Activated naive CD4-positive, alpha-beta T cell treated with anti-CD3 and anti-CD28 coated beads, Interleukin-2, amount 50 U/mL, for 24 hours (primary cell): Measurements from ENCODE around the gene DTX4.

Experiments
- H3K27ac Mint-ChIP-seq: one replicate; pipeline ENCODE4 v1.8.0; 2021; ENCODE audit warnings: mild to moderate bottlenecking, mixed read lengths
- H3K27me3 Mint-ChIP-seq: one replicate; pipeline ENCODE4 v1.8.0; 2021; ENCODE audit warnings: mixed read lengths
- H3K36me3 Mint-ChIP-seq: one replicate; pipeline ENCODE4 v1.8.0; 2021; ENCODE audit warnings: mixed read lengths
- H3K4me1 Mint-ChIP-seq: one replicate; pipeline ENCODE4 v1.8.0; 2021; ENCODE audit warnings: mixed read lengths
- H3K4me3 Mint-ChIP-seq: one replicate; pipeline ENCODE4 v1.8.0; 2021; ENCODE audit warnings: mild to moderate bottlenecking, mixed read lengths
- H3K9me3 Mint-ChIP-seq: one replicate; pipeline ENCODE4 v1.8.0; 2021; ENCODE audit warnings: mixed read lengths

DTX4 gene

DNA sequence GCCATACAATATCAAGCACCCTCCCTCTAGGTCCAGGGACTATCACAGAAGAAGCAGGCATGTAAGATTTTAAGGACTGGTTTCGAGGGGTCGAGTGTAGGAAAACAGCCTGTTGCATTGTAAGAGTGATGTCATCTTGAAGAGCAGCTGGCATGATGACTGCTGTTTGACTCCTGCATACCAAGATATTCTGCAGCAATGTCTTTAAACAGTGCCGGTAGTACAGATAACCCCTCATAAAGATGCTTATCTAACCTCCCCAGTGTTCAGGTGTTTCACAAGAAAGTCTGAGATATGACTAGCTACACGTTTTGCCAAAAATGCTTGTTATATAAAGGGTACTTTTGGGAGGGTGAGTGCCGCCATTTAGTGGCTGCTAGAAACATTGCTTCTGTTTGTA is 17.3 kb upstream of the DTX4 start:
- Mint-ChIP-seq H3K9me3 (no peaks in the 10 kb centered on the region), H3K4me1 (peaks cover 20% of the 10 kb centered on the region), H3K27ac (no peak overlapping the region), H3K36me3 (peaks cover 1% of the 10 kb centered on the region), H3K27me3 (no peaks in the 10 kb centered on the region), H3K4me3 (no peak overlapping the region)

DNA sequence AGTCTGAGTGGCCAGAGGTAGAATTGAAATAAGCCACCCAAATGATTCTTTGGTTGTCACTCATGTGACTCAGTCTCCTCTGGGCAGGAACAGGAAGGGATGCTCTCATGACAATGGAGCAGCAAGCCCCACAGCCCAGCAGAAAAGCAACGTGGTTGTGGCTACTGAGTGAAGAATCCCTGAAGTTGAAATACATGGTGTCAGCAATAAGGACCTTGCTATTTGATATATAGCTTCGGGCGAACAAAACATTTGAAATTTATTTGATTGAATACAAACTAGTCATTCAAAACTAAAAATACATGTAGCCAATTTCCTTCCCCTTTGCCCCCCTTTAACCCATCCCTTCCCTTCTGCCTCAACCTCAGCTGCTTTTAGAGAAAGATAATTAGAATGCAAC is 14.5 kb upstream of the DTX4 start:
- Mint-ChIP-seq H3K27me3 (peaks cover 8% of the 10 kb centered on the region), H3K27ac (no peak overlapping the region), H3K4me3 (no peak overlapping the region), H3K36me3 (peaks cover 1% of the 10 kb centered on the region), H3K9me3 (no peaks in the 10 kb centered on the region), H3K4me1 (peaks cover 10% of the 10 kb centered on the region)

DNA sequence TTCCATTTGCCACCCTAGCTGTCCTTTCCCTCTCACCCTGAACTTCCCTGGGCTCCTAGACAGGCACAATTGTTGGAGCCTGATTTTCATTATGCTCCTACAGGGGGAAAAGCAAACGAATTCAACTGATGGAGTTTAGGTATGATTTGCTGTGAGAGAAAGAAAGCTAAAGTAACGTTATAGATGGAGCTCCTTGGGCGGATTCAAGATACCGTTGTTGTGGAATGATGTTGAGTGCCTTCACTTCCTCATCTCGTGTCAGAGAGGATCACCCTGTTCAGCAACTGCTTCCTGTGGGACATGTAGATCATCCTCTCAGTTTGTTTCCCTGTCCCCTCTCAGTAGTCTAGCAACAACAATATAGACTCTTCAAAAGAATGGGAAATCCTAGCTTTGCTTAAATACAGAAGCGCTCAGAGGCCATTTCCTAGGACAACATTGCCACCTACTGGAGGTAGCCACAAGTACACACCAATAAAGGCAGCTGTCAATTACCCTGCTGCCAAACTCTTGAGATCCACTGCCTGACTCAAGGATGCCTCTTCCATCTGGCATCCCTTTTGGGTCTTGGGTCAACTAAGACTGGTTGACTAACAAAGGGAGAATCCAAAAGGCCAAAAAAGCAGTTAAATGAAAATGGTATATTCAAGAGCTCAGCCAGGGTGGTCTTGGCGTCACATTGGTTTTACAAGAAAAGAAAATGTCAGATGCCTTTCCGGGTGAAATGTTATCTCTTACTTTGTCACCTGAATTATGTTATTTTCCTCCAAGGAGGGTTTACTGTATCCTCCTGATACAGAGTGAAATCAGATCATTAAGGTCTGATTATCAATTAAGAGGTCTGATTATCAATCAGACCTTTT is 13.5 kb upstream of the DTX4 start:
- peak overlapping the region; percentile 10 for H3K27ac Mint-ChIP-seq

DNA sequence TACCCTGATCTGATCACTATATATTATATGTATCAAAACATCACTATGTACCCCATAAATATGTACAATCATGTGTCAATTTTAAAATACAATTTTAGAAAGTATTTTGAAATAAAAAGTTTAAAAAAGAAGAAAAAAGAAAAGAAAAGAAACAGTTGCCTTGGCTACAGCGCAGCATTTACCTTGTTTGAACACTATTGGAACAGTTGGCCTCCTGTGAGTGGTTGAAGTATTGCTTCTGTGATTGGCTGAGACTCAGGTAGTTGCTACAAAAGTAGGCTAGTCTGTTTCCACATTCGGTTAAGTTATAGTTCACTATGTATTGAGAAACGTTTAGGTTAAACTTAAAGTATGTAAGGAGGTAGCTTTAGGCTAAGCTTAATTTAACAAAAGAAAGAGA is 7.9 kb upstream of the DTX4 start:
- Mint-ChIP-seq H3K27ac (no peak overlapping the region), H3K4me3 (no peak overlapping the region), H3K9me3 (no peaks in the 10 kb centered on the region), H3K4me1 (no peaks in the 10 kb centered on the region), H3K36me3 (no peaks in the 10 kb centered on the region), H3K27me3 (peaks cover 14% of the 10 kb centered on the region)

More for the DNA sequence above, 13.5 kb upstream of the DTX4 start:
- H3K4me1 Mint-ChIP-seq: peaks cover 5% of the 10 kb centered on the region
- H3K4me3 Mint-ChIP-seq: no peak overlapping the region
- no peaks in the 10 kb centered on the region for H3K9me3 Mint-ChIP-seq
- peaks cover 8% of the 10 kb centered on the region for H3K27me3 Mint-ChIP-seq
- no peaks in the 10 kb centered on the region for H3K36me3 Mint-ChIP-seq

GRCh38 chr11:59172345-59173079 is 580 bp downstream of the DTX4 start:
- Mint-ChIP-seq H3K27me3 (peaks cover 6% of the 10 kb centered on the region), H3K27ac (no peak overlapping the region), H3K4me3 (peak overlapping the region; percentile 87), H3K4me1 (peaks cover 13% of the 10 kb centered on the region), H3K9me3 (no peaks in the 10 kb centered on the region), H3K36me3 (no peaks in the 10 kb centered on the region)

DNA sequence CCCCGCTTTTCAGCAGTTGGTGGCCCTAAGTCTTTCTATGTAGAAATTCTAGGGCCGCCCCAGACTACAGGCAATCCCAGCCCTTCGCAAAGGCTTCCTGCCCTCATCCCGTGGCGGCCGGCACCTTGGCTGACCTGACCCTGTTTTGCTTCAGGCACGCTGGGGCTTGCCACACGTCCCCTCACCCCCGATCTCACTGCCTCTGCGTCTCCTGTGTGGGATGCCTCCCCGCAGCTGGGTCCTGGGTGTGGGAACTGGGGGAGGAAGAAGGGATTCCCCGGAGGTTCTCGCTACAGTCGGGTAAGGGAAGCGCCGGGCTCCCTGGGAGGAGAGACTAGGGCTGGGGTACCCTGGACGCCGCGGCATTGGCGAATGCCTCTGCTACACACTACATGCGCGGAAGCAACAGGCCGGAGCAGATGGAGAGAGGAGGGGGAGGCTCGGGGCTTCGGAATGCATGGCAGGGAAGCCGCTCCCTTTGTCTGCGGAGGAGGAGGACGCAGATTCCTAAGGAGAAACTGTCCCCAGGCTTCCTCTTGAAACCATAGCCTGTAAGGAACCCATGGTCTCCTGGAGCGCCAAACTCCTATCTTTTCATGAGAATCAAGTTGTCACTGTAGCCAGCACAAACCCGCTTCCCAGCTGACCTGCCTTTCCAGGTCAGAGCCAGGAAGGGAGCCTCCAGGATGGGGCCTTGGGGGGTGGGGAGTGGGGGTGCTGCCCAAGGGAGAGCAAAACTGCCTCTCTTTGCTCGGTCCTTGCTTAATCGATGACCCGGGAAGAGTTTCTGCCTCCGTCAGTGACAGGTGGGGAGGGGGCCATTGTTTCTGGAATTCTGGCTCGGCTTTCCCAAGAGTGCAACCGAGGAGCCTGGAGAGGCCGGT is 1.4 kb downstream of the DTX4 start:
- Mint-ChIP-seq H3K4me3 (peak overlapping the region; percentile 87), H3K36me3 (no peaks in the 10 kb centered on the region), H3K27me3 (peaks cover 6% of the 10 kb centered on the region)

GRCh38 chr11:59173964-59174663 is 2.2 kb downstream of the DTX4 start:
- no peak overlapping the region for H3K4me3 Mint-ChIP-seq

More for the DNA sequence above, 1.4 kb downstream of the DTX4 start:
- no peaks in the 10 kb centered on the region for H3K9me3 Mint-ChIP-seq
- no peak overlapping the region for H3K27ac Mint-ChIP-seq
- peaks cover 13% of the 10 kb centered on the region for H3K4me1 Mint-ChIP-seq

GRCh38 chr11:59174664-59175033 is 2.7 kb downstream of the DTX4 start:
- H3K4me1 Mint-ChIP-seq: peaks cover 13% of the 10 kb centered on the region
- H3K9me3 Mint-ChIP-seq: no peaks in the 10 kb centered on the region
- H3K4me3 Mint-ChIP-seq: no peak overlapping the region
- H3K27me3 Mint-ChIP-seq: peaks cover 6% of the 10 kb centered on the region
- H3K27ac Mint-ChIP-seq: no peak overlapping the region
- H3K36me3 Mint-ChIP-seq: no peaks in the 10 kb centered on the region

More at GRCh38 chr11:59173964-59174663, 2.2 kb downstream of the DTX4 start:
- Mint-ChIP-seq H3K27me3 (peaks cover 6% of the 10 kb centered on the region), H3K9me3 (no peaks in the 10 kb centered on the region), H3K27ac (no peak overlapping the region), H3K36me3 (no peaks in the 10 kb centered on the region), H3K4me1 (peaks cover 13% of the 10 kb centered on the region)

GRCh38 chr11:59175091-59175501 is 3.2 kb downstream of the DTX4 start:
- Mint-ChIP-seq H3K4me1 (peaks cover 13% of the 10 kb centered on the region), H3K9me3 (no peaks in the 10 kb centered on the region), H3K4me3 (no peak overlapping the region), H3K36me3 (no peaks in the 10 kb centered on the region), H3K27me3 (peaks cover 6% of the 10 kb centered on the region), H3K27ac (no peak overlapping the region)

DNA sequence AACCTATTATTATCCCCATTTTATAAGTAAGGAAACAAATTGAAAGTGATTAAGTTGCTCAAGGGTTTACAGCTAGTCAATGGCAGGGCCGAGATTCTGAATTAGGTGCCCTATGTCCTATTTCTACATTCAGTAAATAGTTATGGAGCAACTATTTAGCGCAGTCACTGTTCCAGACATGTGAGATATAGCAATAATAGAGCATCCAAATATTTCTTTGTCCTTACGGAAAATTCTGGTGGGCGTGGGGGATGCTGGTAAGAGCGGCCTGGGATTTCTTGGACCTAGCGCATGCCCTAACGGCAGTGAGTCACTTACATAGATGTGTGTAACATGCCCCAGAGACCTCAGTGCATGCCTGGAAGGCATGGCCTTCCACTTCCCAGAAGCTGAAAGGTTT is 4.4 kb downstream of the DTX4 start:
- Mint-ChIP-seq H3K27ac (no peak overlapping the region), H3K4me3 (no peak overlapping the region), H3K27me3 (peaks cover 6% of the 10 kb centered on the region), H3K36me3 (no peaks in the 10 kb centered on the region), H3K4me1 (peaks cover 13% of the 10 kb centered on the region), H3K9me3 (no peaks in the 10 kb centered on the region)

GRCh38 chr11:59178402-59178801 is 6.5 kb downstream of the DTX4 start:
- no peaks in the 10 kb centered on the region for H3K36me3 Mint-ChIP-seq
- H3K4me1 Mint-ChIP-seq: peaks cover 5% of the 10 kb centered on the region
- no peak overlapping the region for H3K27ac Mint-ChIP-seq
- H3K27me3 Mint-ChIP-seq: no peaks in the 10 kb centered on the region
- H3K4me3 Mint-ChIP-seq: no peak overlapping the region
- H3K9me3 Mint-ChIP-seq: no peaks in the 10 kb centered on the region

- H3K9me3 Mint-ChIP-seq: no peaks in the 10 kb centered on the region
- H3K4me3 Mint-ChIP-seq: no peak overlapping the region
Observed at GRCh38 chr11:59179121-59179520, 7.2 kb downstream of the DTX4 start.

GRCh38 chr11:59180168-59180776 is 8.3 kb downstream of the DTX4 start:
- Mint-ChIP-seq H3K9me3 (no peaks in the 10 kb centered on the region), H3K27ac (no peak overlapping the region), H3K4me1 (no peaks in the 10 kb centered on the region), H3K4me3 (no peak overlapping the region), H3K36me3 (no peaks in the 10 kb centered on the region), H3K27me3 (no peaks in the 10 kb centered on the region)

More at GRCh38 chr11:59179121-59179520, 7.2 kb downstream of the DTX4 start:
- H3K4me1 Mint-ChIP-seq: peaks cover 2% of the 10 kb centered on the region
- no peaks in the 10 kb centered on the region for H3K36me3 Mint-ChIP-seq
- H3K27ac Mint-ChIP-seq: no peak overlapping the region
- no peaks in the 10 kb centered on the region for H3K27me3 Mint-ChIP-seq

DNA sequence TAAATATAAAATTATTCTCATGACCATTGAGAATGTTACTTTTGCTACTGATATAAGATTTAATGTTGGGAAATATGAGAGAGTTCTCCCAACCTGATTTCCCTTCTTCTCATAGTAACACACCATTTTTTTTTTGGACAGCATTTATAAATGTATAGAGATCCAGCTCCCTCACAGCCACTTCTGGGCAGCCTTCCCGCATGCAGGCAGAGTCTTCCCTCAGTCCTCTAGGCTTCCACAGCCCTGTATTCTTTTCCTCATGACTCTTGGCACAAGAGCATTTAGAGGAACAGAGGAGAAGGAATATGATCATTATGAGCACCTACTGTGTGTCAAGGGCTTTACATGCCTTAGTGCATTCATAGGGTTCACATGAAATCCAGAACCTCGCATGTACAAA is 9.0 kb downstream of the DTX4 start:
- Mint-ChIP-seq H3K9me3 (no peaks in the 10 kb centered on the region), H3K27ac (no peak overlapping the region), H3K36me3 (no peaks in the 10 kb centered on the region), H3K4me1 (no peaks in the 10 kb centered on the region), H3K27me3 (no peaks in the 10 kb centered on the region), H3K4me3 (no peak overlapping the region)
